HepG2 (cell line): ENCODE measurements around the gene SLC25A45. TPM values are rescaled to one million over a fixed set of nuclear protein-coding genes. Genes with fewer than 3 reads are reported as not detected.

Experiments used
- CTCF ChIP-seq: sonication (generic); formaldehyde crosslinking; IDR thresholded peaks from 2 replicates; pipeline ENCODE4 v1.5.0; 2020; ENCODE audit warnings: mild to moderate bottlenecking, missing genetic modification reagents, moderate library complexity
- KDM3A ChIP-seq: IDR thresholded peaks from 2 replicates; pipeline ENCODE4 v1.6.1; 2018; ENCODE audit warnings: low read depth, missing compliant biosample characterization
- NFYB ChIP-seq: sonication (generic); formaldehyde crosslinking; IDR thresholded peaks from 2 replicates; pipeline ENCODE4 v1.4.0; 2020; ENCODE audit warnings: missing genetic modification reagents
- NONO ChIP-seq, 2 experiments: fragments of 450-650 bp in 1 of 2; sonication (generic) in 1 of 2; formaldehyde crosslinking in 1 of 2; IDR thresholded peaks in 1 of 2; conservative IDR thresholded peaks in 1 of 2; 2 replicates each; pipeline versions ENCODE4 v1.6.1 to v1.8.0; 2017 to 2022; ENCODE audit warnings: mild to moderate bottlenecking in 1 of 2, missing genetic modification reagents in 1 of 2, moderate library complexity in 1 of 2
- ZBED4 ChIP-seq: sonication (generic); formaldehyde crosslinking; IDR thresholded peaks from 2 replicates; pipeline ENCODE4 v1.4.0; 2020; ENCODE audit warnings: missing genetic modification reagents, borderline replicate concordance
- ZBTB14 ChIP-seq: sonication (generic); formaldehyde crosslinking; IDR thresholded peaks from 2 replicates; pipeline ENCODE4 v1.4.0; 2020; ENCODE audit warnings: missing genetic modification reagents
- ZFP62 ChIP-seq: sonication (generic); formaldehyde crosslinking; IDR thresholded peaks from 2 replicates; pipeline ENCODE4 v1.4.0; 2020; ENCODE audit warnings: missing genetic modification reagents
- ZMYM4 ChIP-seq: sonication (generic); formaldehyde crosslinking; IDR thresholded peaks from 2 replicates; pipeline ENCODE4 v1.8.1; 2023; ENCODE audit warnings: mild to moderate bottlenecking, missing genetic modification reagents
- ZNF232 ChIP-seq: sonication (generic); formaldehyde crosslinking; IDR thresholded peaks from 2 replicates; pipeline ENCODE4 v1.4.0; 2020; ENCODE audit warnings: missing genetic modification reagents, borderline replicate concordance
- ZNF24 ChIP-seq: fragments of 450-650 bp; IDR thresholded peaks from 2 replicates; pipeline ENCODE4 v1.6.1; 2017; ENCODE audit warnings: antibody characterized with exemption, mild to moderate bottlenecking
- ZNF296 ChIP-seq: sonication (generic); formaldehyde crosslinking; conservative IDR thresholded peaks from 2 replicates; pipeline ENCODE4 v1.5.0; 2020; ENCODE audit warnings: mild to moderate bottlenecking, missing genetic modification reagents
- ZNF513 ChIP-seq: sonication (generic); formaldehyde crosslinking; conservative IDR thresholded peaks from 2 replicates; pipeline ENCODE4 v1.5.0; 2020; ENCODE audit warnings: missing genetic modification reagents
- ZNF530 ChIP-seq: sonication (generic); formaldehyde crosslinking; IDR thresholded peaks from 2 replicates; pipeline ENCODE4 v1.5.0; 2020; ENCODE audit warnings: low read depth, mild to moderate bottlenecking, missing genetic modification reagents
- ZNF720 ChIP-seq: sonication (generic); formaldehyde crosslinking; IDR thresholded peaks from 2 replicates; pipeline ENCODE4 v1.4.0; 2020; ENCODE audit warnings: missing genetic modification reagents
- ZNF768 ChIP-seq: sonication (generic); formaldehyde crosslinking; IDR thresholded peaks from 2 replicates; pipeline ENCODE4 v1.4.0; 2020; ENCODE audit warnings: missing genetic modification reagents
- polyA plus RNA-seq, 8 experiments: library from polyadenylated mRNA; depleted of rRNA in 3 of 8; stranded (reverse) in 7 of 8; unstranded in 1 of 8; fragments of >200 nt; fragmentation: Illumina TruSeq in 4 of 8; extraction: Trizol in 4 of 8; gene quantifications; 2 replicates each; pipeline versions ENCODE4 v1.2.1 to v1.2.3, GENCODE V29; 2011 to 2016; ENCODE audit warnings: low read depth in 4 of 8, missing spikeins in 1 of 8, mixed read lengths in 1 of 8; ENCODE audit not compliant: insufficient read depth in 1 of 8
- total RNA-seq, 5 experiments: library from RNA; depleted of rRNA; stranded (reverse); fragments of >200 nt; fragmentation: Illumina TruSeq; extraction: Trizol; gene quantifications; 2 replicates each; pipeline ENCODE4 v1.2.3, GENCODE V29; 2016; ENCODE audit warnings: low read depth in 1 of 5

Gene SLC25A45
- total and polyA plus RNA-seq, 2 of the 13 experiments (the other 11 are each of a cell fraction or from before 2014, with no cell fraction given), result 1.2 to 3.4 TPM

GRCh38 chr11:65354265-65355012, 28.0 kb downstream of the SLC25A45 start, which contains the start of gene TIGD3 (continued):
- TF ChIP-seq ZBED4 (CRISPR knock-in tag), result no peak
- 0 out of 2 replicates have a peak, but pooled peaks have one; percentile 31 for TF ChIP-seq ZMYM4 (CRISPR knock-in tag)
- TF ChIP-seq ZNF768 (CRISPR knock-in tag), result no peak; the same call in 1 of the 2 replicates
- peak; percentile 86 for TF ChIP-seq NFYB (CRISPR knock-in tag)
- no peak for TF ChIP-seq NONO (IDR thresholded peaks at IDR 0.05)
- peak; percentile 64 for TF ChIP-seq NONO (CRISPR knock-in tag; conservative IDR thresholded peaks at IDR 0.05)
- TF ChIP-seq ZFP62 (CRISPR knock-in tag), result no peak
- TF ChIP-seq ZNF296 (CRISPR knock-in tag), result no peak
- TF ChIP-seq KDM3A (CRISPR knock-in tag), result no peak
- no peak for TF ChIP-seq ZNF24
- no peak for TF ChIP-seq ZNF530 (CRISPR knock-in tag)
- TF ChIP-seq CTCF (CRISPR knock-in tag), result peak; percentile 33
- no peak for TF ChIP-seq ZNF720 (CRISPR knock-in tag)
- TF ChIP-seq ZNF513 (CRISPR knock-in tag), result no peak
- TF ChIP-seq ZBTB14 (CRISPR knock-in tag), result peak; percentile 83
- no peak for TF ChIP-seq ZNF232
